GM12865 (cell line): Measurements from ENCODE around the gene WHAMM.

Experiments
- DNase-seq: peaks from one replicate; pipeline ENCODE4 v3.0.0; 2010; ENCODE audit warnings: low read depth
- H3K4me3 ChIP-seq: 2 replicates; pipeline ENCODE4 v1.5.1; 2011; ENCODE audit warnings: mild to moderate bottlenecking, low read depth, low read length, control low read depth
- TF ChIP-seq, protein P1 (sequence below): IDR thresholded peaks from 2 replicates; pipeline ENCODE4 v1.5.1; 2011; ENCODE audit warnings: low read length, control low read depth, low read depth, inconsistent platforms; ENCODE audit not compliant: insufficient read depth; ENCODE audit errors: missing control alignments

Gene WHAMM

DNA sequence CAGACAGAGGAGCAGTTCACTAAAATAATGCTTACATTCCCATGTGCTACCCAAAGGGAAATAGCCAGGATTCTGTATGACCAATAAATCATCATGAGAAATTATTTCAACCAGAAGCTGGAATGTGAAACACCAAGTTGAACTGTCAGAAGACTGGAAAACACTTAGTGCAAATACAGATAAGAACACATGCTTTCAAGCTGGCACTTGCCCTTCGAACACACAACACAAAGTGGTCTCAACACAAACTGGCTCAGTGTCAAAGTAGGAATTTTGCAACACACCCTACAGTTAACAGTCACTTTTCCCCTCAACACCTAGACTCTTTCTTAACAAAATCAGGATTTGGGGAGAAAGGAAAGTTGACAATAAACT, 4.9 kb upstream of the WHAMM start:
- TF ChIP-seq, protein P1, sequence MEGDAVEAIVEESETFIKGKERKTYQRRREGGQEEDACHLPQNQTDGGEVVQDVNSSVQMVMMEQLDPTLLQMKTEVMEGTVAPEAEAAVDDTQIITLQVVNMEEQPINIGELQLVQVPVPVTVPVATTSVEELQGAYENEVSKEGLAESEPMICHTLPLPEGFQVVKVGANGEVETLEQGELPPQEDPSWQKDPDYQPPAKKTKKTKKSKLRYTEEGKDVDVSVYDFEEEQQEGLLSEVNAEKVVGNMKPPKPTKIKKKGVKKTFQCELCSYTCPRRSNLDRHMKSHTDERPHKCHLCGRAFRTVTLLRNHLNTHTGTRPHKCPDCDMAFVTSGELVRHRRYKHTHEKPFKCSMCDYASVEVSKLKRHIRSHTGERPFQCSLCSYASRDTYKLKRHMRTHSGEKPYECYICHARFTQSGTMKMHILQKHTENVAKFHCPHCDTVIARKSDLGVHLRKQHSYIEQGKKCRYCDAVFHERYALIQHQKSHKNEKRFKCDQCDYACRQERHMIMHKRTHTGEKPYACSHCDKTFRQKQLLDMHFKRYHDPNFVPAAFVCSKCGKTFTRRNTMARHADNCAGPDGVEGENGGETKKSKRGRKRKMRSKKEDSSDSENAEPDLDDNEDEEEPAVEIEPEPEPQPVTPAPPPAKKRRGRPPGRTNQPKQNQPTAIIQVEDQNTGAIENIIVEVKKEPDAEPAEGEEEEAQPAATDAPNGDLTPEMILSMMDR = no peak
- DNase-seq = no peak
- no peak overlapping the region for H3K4me3 ChIP-seq

DNA sequence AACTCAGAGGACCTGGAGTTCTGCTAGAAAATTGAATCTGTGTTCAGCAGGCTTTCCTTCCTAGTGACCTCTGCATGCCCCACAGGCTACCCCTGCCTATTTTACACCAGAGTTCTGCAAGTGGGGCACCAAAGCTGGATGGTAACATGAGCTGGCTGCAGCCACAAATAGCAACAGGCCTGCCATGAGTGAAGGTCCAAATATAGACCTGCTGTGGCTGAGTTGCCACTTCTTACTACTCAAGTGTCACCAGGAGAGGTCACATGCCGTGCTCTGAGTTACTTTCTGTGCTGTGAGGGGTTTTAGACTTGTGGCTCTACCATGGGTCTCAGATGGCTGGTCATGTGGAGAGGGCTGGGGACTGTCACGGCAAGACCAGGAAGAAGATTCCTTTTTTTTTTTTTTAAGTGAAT, 3.4 kb upstream of the WHAMM start, which contains the start of gene FSD2:
TSS of gene FSD2 (minus strand) at position 76 of the 413 bp plus-strand sequence. CDS start 18,679 bp downstream, outside the sequence.
- TF ChIP-seq, protein P1 = peak; percentile 5
- no peak within 1 kb of the TSS; the same call in 1 of the 2 replicates for H3K4me3 ChIP-seq
- peak; percentile 85 for DNase-seq

DNA sequence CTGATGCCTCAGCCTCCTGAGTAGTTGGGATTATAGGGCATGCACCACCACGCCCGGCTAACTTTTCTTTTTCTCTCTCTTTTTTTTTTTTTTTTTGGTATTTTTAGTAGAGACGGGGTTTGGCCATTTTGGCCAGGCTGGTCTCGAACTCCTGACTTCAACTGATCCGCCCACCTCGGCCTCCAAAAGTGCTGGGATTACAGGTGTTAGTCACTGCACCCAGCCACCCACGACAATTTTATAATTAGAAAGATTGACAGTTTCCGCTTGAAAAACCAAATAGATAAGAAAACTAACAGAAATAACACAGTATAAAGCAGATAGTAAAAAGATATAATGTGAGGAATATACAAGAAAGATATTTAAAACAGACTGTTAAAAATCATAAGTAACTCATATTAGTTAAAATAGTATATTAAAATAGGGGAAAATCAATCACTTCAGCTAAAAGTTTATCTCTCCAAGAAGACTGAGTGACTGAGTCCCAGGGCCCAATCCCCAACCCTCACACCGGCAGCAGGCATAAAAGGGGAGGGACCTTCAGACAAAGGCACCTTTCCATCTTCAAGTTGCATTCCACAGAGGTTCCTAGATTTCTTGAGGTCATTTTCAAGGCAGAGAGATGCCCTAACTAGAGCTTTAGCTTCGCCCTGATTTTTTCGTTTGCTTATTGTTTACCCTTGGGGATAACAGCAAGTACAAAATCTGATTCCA, 1.4 kb upstream of the WHAMM start:
- TF ChIP-seq, protein P1 = no peak
- no peak overlapping the region for H3K4me3 ChIP-seq
- DNase-seq = no peak

DNA sequence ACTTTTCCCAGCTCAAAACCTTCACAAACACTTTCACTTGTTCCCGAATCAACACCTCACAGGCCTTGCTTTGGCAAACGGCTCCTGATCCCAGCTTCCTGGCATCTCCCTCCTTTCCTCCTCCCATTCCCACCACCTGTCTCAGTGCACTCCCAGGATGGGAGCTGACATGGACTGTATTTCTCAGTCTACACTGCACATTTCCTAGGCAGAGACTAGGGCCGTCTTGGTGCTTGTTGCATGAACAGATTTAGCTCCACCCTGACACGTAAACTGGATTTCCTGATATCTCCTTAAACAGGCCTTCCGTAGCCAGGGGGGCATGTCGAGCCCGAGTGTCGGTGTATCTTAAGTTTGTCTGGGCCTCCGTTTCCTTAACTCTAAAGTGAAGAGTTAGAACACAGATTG, 790 bp upstream of the WHAMM start:
- DNase-seq = peak; percentile 26
- peak overlapping the region; percentile 72 for H3K4me3 ChIP-seq
- TF ChIP-seq, protein P1 = no peak

DNA sequence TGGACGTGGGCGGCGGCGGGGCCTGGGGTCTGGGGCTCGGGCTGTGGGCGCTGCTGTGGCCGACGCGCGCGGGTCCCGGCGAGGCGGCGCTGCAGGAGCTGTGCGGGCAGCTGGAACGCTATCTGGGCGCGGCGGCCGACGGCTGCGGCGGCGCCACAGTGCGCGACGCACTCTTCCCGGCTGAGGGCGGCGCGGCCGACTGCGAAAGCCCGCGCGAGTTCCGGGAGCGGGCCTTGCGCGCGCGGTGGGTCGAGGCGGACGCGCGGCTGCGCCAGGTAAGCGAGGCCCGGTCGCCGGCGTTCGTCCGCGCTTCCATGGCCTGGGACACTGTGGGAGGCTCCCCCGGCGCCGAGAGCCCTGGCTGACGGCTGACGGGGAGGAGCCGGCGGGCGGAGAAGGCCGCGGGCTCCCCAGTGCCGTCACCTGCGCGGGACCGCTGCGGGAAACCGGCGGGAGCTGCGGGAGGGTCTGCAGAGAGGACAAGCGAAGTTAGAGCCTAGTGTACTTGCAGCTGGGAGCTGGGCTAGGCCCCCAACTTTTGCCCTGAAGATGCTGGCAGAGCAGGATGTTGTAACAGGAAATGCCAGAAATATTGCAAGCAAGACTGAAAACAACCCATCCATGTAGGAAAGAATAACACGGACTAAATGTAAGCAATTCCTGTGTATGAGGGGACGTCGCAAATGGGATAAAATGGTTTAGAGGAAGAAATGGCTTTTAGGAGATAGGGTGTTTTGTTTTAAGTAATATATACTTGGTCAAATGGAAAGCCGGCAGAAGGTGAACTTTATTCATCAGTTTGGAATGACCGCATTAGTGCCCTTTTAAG, 847 bp downstream of the WHAMM start:
- peak overlapping the region; percentile 72 for H3K4me3 ChIP-seq
- peak; percentile 51 for DNase-seq
- TF ChIP-seq, protein P1 = no peak

DNA sequence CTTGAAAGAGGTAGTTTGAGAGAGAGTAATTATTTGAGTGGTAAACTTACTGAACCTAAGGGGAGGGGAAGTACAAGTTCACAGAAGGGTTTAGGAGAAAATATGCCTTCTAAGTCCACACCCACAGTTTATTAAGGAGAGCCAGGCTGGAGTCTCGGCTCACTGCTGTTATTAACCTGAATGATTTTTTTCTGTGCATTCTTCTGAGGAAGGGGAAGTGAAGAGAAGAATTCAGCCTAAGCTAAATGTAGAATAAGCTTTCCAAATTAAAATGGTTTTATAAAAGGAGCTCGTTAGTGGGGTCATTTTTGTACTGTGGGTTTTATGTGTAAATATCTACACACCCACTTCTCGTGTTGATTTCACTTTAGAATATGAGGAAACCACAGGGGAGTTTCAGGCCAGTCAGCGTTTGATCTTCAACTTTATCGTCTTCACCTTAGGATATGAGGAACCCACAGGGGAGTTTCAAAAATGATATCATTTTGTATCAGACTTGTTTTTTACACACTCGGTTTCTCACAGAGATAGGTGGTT, 1.5 kb downstream of the WHAMM start:
- TF ChIP-seq, protein P1 = no peak
- DNase-seq = peak; percentile 74
- H3K4me3 ChIP-seq = peak overlapping the region; percentile 72
